Smooth muscle cell of the brain vasculature (primary cell): Measurements from ENCODE around the gene TRIM16.
"Not testable (repeated sequence)": the region's sequence is repeated elsewhere in the genome, so short reads cannot be mapped to it uniquely, and the experiment has no call there.

Experiments used
- DNase-seq: peaks from one replicate; pipeline ENCODE4 v3.0.0-alpha.2; 2012; ENCODE audit warnings: low read depth, low spot score

TRIM16 gene

DNA sequence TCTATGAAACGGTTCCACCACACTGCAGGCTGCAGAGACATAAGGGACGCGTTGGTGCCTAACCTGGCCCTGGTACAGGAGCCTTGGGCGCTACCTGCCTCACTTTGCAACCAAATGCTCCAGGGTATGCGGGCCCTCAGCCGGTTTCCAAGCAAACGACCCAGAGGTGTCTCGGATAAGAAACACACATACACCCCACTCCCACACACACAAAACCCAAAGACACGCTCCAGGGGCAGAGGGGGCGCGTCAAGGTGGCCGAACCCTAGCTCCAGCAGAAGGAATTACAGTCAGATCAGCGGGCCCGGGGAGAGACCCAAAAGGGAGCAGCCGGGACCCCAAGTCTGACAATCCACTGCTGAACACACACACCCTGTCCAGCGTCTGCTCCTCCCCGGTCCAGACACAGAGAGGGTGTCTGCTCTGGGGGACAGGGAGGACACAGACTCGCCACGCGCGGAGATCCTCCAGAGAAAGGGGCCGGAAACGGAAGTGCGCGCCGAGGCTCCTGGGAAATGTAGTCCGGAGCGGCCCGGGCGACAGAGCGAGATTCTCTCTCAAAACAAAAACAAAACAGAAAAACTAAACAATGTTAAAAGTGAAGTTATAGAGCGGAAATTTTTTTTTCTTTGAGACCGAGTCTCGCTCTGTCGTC is at the start of gene TRIM16:
Gene TRIM16, minus strand, starts transcription at position 488 of the 655 bp plus-strand sequence. CDS start 32,702 bp downstream, outside the sequence.
- DNase-seq: not testable (repeated sequence)

DNA sequence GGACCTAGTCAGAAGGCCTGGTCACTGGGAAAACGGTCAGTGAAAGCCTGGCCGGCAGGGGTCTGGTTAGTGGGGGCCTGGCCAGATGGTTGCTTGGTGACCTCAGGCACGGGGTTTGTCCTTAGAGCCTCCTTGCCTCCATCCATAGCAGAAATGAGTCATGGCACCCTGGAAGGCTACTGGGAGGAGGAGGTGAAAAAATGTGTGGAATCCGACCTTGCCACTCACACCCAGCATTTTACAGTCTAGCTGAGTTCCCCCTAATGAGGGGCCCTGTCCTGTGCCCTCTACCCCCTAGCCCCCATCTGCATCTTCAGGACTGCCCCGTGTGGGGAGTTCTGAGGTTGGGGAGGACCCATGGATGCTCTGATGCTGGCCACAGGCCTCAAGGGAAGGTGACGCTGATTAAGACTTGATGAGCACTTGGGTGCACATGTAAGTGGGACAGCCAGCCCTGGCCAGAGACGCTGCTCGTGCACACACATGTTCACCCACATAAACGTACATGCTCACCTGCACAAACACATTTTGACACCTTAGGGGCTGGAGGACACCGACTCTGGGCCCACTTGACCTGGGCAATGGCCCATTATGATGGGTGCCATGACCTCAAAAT is 49.2 kb upstream of the TRIM16 start:
- not testable (repeated sequence) for DNase-seq

DNA sequence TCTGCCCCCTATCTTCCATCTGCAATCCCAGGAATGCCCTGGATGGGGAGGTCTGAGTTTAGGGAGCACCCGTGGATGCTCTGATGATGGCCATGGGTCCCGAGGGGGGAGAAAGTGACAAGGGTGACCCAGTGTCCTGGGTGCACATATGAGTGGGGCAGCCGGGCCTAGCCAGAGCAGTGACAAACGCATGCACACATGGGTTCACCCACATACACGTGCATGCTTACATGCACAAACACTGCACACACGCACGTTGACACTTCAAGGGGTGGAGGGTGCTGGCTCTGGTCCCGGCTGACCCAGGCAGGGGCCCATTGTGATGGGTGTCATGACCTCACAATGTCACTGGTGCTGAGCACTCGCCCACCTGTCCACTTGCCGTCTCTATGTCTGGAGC is 47.8 kb upstream of the TRIM16 start, which contains the start of gene TBC1D26:
Gene TBC1D26, plus strand, starts transcription at position 384 of the 400 bp plus-strand sequence. CDS start 3,066 bp downstream, outside the sequence.
- not testable (repeated sequence) for DNase-seq

DNA sequence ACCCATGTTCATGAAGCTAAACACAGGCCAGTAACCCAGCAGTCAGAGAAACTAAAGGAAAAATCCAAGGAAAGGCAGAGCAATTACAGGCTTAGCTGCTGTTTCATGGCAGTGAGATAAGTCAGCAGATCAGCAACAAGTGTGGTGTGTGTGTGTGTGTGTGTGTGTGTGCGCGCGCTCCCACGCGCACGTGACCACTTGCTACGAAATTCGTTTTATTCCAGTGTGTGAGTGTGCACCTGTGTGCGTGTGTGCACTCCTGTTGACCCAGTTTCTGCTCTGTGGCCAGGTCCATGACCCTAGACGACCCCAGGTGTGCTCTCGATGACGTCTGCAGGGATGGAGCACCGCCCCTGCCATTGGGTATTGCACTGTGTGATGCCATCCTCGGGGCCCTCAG is 46.4 kb upstream of the TRIM16 start:
- DNase-seq: not testable (repeated sequence)

DNA sequence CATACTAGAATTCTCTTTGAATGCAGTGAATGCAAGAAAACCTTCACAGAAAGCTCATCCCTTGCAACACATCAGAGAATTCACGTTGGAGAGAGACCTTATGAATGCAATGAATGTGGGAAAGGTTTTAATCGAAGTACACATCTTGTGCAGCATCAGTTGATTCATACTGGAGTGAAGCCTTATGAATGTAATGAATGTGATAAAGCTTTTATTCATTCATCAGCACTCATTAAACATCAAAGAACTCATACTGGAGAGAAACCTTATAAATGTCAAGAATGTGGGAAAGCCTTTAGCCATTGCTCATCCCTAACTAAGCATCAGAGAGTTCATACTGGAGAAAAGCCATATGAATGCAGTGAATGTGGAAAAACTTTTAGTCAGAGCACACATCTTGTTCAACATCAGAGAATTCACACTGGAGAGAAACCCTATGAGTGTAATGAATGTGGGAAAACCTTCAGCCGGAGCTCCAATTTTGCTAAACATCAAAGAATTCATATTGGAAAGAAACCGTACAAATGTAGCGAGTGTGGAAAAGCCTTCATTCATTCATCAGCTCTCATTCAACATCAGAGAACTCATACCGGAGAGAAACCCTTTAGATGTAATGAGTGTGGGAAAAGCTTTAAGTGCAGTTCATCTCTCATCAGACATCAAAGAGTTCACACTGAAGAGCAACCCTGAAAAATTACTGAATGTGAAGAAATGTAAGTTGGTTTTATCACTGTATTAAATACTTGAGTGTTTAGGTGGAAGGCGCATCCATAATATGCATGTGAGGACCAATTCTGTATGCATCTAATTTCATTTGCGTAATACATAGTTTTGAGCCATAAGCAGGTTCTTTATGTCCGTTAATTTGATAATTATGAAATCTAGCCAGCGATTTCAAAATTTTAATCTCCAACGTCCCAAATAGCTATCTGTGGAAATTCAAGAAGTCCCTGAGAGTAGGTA is 32.8 kb upstream of the TRIM16 start:
- not testable (repeated sequence) for DNase-seq

DNA sequence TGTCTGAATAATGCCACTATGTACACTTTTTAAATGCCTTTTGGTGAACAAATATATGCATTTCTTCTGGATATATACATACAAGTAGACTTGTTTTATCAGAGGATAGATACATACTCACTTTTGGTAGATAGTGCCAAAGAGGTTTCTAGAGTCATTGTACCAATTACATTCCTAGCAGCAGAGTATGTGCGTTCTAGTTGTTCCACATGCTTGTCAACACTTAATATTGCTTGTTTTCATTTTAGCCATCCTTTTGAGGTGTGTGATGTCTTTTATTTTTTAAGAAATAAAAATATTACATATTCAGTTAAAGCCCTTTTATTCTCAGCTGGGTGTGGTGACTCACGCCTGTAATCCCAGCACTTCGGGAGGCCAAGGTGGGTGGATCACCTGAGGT is 24.8 kb upstream of the TRIM16 start:
- DNase-seq: not testable (repeated sequence)

DNA sequence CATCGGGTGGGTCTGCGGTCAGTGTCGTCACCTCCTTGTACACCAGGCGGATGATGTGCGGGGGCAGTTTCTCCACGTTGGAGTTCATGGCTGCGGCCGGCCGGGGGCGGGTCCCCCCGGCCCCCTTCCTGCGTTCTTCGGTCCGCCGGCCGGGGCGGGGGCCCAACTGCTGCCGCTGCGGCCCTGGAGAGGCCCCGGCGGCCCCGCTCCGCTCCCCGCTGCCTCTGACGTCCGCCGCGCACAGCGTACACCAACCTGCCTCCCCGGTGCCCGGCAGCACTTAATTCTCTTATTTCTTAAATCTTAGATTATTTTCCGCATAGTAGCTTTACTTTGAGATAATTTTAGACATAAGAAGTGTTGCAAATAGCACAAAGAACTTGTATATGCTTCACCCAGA is 20.7 kb upstream of the TRIM16 start:
- not testable (repeated sequence) for DNase-seq

DNA sequence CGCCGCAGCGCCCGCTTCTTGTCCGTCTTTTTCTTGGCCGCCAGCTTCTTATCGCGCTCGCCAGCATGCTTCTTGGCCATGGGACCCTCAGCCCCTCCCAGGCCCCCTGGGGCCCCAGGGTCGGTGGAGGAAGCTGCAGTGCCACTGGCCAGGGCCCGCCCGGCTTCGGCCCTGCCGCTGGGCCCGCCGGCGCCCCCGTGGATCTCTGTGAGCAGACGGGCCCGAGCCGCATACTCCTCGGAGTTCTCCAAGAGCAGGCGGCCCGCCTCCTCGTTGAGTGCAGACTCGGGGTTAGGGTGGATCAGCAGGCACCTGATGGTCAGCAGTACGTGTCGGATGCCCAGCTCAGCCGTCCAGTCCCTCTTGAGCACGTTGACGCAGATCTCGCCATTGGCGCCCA is 20.1 kb upstream of the TRIM16 start:
- not testable (repeated sequence) for DNase-seq

DNA sequence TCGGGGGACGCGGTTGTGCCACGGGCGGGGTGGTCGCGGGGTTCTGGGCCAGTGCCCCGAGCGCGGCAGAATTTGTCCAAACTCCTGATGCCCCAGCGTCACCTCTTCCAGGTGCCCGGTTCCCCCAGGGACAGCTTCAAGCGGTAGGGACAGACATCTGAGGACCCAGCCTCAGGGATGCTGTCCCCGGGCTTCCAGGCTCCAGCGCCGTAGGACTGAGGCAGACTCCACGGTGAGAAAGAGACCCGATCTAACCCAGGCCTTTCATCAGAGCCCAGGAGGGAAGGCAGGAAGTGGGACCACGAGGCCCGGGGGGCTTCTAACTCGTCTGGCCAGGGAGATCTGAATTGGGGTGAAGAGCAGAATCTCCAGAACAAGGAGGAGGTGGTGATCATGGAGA is 15.8 kb upstream of the TRIM16 start:
- DNase-seq: not testable (repeated sequence)

DNA sequence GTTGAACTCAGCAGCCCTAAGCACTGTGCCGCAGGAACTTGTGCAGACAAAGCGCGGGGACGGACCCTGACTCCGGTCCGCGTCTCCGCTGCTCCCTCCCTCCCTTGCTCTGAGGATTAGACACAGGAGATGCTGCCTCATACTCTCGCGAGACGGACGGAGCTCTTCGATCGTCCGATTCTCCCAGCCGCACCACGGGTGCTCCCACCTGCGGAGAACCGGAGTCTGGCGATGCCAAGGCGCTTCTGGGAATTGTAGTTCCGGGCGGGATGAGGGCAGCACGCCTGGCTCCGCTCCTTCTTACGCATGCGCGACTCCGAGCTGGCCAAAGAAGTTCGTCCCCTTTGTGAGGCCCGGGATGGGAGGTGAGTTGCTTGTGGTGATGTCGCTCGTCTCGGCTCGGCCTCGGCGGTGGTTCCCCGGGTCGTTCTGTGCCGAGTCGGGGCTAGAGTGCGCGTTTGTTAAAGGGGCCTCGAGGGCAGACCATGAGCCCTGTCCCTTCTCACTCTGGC is 15.4 kb upstream of the TRIM16 start, which contains the start of gene ZNF286A:
Gene ZNF286A, plus strand, starts transcription at position 340 of the 512 bp plus-strand sequence. CDS start 578 bp downstream, outside the sequence.
- DNase-seq: peak; percentile 99

DNA sequence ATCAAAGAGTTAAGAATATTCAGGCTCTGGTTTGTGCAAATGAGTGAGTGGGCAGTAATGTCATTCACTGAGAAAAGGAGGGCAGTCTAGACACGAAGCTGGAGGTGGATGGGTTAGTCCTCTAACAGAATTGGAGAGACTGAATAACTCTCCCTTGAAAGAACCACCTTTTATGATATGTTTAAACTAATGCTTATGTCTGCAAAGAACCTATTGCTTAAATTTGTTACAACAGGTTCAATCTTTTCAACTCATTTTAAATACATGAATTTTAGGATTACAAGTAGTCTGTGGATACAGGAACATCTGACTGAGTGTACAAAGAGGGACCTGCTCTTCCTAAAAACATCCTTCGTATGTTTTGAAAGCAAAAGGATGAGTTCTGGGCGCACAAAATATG is 14.9 kb upstream of the TRIM16 start:
- DNase-seq: not testable (repeated sequence)

DNA sequence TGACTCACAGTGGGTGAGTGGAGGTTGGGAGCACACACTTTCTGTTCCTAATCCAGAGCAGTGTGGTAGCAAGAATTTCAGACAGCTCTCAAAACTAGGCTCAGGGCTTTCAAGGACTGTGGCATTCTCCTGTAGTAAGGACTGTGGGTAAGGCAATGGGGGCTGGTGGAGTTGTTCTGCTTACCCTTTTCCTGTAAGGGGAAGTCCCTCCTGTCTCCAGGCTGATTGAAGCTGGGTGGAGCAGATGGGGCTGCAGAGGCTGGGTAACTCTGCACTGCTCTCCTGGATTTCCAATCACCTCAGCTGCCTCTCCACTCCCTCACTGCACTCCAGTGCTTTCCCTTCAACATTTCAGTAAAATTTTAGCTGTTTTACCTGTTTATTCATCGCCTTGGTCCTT is 3.4 kb upstream of the TRIM16 start:
- DNase-seq: not testable (repeated sequence)

DNA sequence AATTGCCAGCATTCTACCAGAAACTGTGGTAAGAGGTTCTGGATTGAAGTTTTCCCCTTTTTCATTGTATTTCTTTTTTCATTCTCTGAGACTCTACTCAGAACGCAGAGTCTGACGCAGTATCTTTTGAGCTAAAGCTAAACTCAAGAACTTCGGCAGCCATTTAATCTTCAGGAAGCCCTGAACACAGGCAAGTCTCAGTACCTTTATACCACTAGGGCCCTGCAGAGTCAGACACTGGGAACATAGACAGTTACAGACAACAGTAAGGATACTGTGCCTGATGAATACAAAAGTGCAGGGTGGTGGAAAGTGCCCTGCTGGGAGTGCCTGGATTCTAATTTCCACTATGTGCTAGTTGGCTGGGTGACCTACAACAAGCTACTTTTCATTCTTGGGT is 976 bp downstream of the TRIM16 start:
- DNase-seq: not testable (repeated sequence)

DNA sequence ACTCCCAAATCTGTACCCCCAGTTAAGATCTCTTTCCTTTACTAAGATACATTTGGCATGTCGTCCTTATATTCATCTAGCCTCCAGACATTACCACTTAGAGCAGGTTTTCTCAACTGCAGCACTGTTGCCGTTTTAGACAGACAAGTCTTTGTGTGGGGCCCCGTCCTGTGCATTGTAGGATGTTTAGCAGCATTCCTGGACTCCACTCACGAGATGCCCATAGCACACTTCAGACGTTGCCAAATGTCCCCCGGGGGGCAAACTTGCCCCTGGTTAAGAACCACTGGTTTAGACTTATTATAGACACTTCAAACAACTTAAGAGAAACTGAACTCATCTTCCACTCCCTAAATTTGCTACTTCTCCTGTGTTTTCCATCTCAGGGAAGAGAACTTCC is 8.1 kb downstream of the TRIM16 start:
- not testable (repeated sequence) for DNase-seq

DNA sequence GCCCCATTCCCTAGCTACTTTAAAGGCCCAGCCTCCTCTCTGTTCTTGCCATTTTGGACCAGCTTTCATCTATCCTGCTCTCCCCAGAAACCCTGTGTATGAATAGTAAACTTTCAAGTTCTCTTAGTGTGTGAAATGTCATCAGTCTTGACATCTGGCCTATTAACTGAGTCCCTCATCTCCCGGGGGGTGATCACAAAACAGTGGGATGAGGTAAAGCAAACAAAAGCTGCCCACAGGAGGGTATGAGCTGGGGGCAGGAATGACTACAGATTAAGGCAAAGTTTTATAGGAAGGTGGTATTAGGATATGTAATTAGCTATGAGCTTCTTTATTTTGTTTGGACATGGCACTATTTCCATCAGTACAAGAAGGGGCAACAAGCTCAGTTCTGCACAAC is 9.5 kb downstream of the TRIM16 start:
- DNase-seq: not testable (repeated sequence)

DNA sequence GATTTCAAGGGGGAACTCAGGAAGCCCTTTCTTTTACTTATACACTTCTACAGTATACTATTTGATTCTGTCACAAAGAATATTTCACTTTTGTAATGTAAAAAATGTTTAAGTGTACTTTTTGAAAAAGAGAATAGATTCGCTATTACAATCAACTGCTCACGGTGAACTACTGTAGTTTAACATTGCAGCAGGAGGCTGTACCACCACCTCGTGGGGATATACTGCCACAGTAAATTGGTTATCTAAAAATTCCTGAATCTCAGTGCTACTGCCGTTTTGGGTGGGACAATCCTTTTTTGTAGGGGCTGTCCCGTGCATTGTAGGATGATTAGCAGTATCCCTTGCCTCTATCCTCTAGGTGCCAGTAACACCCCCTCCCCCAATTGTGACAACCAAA is 14.6 kb downstream of the TRIM16 start:
- DNase-seq: not testable (repeated sequence)

DNA sequence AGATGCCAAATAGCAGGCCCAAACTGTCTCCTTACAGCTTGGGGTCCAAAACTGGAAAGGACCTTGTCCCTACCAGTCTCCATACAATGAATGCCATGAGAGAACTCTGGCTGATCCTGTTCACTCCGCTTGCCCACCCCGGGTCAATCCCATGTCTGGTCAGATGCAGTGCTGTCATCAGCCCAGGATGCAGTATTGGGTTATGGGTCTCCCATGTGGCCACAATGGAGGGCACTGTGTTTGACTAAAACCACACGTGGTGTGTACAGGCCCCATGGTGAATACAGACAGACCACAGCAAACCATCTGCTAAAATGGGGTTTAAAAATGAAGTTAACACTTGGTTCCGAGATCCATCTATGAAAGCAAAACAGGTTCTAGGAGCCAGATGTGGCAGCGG is 20.4 kb downstream of the TRIM16 start:
- DNase-seq: no peak

DNA sequence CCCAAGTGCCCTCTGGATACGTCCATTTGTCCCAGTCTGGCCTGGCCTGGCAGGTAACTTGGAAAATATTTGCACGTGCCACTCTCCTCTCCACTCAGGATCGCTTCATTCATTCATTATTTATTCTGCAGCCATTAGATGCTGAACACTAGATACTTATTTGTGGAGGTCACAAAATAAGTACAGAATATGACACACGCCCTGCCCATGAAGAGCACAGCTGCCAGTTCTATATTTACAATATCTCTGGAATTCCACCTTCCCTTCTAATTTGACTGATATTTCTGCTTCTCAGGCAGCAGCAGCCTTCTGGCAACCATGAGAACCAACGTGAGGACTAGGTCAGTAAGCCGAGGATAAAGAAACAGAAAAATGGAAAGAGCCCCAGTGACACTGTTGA is 20.9 kb downstream of the TRIM16 start:
- no peak for DNase-seq

DNA sequence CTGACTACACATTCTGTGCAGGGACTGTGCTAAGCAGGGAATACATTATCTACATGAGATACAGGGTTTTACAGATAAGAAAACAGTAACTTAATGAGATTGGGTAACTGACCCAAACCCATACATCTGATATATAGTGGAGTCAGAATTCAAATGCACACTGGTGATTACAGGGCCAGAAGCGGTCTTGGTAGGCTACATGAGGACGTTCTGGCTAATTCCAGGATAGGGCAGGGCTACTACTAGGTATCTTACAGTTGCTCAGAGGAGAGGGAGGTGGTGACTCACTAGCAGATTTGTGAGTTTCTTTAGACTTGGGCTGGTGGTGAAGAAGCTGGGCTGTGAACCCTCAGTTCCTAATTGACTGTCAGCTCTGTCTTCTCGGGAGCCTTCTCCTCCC is 21.4 kb downstream of the TRIM16 start:
- no peak for DNase-seq

DNA sequence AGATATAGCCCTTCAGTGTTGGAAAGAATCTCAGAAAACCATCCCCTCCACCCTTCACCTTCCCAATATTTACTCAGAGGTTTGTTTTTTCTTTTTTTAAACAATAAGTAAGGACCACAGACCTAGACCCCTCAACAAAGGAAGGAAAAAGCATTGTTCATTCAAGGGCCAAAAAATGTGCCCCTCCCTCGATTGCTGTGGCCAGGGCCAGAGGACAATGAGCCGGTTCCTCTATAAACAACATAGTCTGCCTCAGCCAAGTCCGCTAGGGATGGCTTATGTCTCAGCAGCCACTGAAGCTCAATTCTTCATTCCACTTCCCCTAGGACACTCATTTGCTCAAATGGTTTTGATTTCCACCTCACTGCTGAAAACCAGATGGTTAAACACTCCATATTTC is 24.0 kb downstream of the TRIM16 start:
- no peak for DNase-seq

DNA sequence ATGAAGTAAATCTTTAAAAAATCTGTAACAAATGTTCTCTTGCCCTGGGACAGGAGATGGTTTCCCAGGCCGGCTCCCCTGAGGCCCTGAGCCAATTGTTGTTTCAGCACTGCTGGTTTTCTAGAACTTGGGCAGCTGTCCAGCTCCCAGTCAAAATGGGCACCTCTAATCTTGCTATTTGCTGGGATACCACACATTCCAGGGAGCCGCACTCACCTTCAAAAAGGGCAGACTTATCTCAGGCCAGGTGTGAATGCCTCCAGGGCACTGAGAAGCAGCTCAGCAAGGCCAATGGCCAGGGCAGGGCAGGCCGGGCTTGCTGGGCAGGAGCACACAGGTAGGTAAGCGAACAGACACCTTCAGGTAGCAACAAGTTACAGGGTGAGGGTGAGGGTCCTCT is 24.4 kb downstream of the TRIM16 start:
- no peak for DNase-seq

DNA sequence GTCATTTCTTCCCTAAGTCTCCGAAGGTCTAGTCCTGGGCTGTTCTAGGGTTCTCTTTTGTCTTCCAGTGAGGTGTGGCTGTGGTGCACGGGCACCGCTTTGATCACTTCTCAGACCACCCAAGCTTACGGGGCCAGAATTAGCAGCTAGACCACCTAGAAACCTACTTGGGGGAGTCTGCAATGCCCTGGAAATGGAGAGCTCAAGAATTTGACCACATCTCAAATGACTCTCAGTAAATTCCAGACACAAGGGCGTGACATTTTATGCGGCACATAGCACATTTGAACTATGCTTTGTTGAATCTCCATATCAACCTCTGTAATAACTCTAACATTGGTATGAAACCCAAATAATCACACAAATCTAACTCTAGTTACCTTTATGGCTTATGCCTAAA is 24.9 kb downstream of the TRIM16 start:
- no peak for DNase-seq
